Panc1 (cell line): ENCODE data around the gene PIK3CD.

Source experiments
- POLR2AphosphoS5 ChIP-seq: IDR thresholded peaks from 2 replicates; pipeline ENCODE4 v1.6.1; 2012; ENCODE audit warnings: mild to moderate bottlenecking, low read depth, low read length, moderate library complexity
- REST ChIP-seq, 2 experiments: IDR thresholded peaks; 2 replicates each; pipeline ENCODE4 v1.6.1; 2011 to 2012; ENCODE audit warnings: low read depth in 2 of 2, control low read depth in 1 of 2, low read length in 1 of 2, mild to moderate bottlenecking in 1 of 2, moderate library complexity in 1 of 2; ENCODE audit not compliant: insufficient read depth in 1 of 2
- SIN3A ChIP-seq: IDR thresholded peaks from 2 replicates; pipeline ENCODE4 v1.6.1; 2012; ENCODE audit warnings: low read depth, mild to moderate bottlenecking, low read length, moderate library complexity, borderline replicate concordance; ENCODE audit not compliant: insufficient read depth
- TF ChIP-seq, protein P1 (sequence below): fragments of 450-650 bp; IDR thresholded peaks from 2 replicates; pipeline ENCODE4 v1.5.1; 2017; ENCODE audit warnings: mild to moderate bottlenecking

- TF ChIP-seq, protein P1, sequence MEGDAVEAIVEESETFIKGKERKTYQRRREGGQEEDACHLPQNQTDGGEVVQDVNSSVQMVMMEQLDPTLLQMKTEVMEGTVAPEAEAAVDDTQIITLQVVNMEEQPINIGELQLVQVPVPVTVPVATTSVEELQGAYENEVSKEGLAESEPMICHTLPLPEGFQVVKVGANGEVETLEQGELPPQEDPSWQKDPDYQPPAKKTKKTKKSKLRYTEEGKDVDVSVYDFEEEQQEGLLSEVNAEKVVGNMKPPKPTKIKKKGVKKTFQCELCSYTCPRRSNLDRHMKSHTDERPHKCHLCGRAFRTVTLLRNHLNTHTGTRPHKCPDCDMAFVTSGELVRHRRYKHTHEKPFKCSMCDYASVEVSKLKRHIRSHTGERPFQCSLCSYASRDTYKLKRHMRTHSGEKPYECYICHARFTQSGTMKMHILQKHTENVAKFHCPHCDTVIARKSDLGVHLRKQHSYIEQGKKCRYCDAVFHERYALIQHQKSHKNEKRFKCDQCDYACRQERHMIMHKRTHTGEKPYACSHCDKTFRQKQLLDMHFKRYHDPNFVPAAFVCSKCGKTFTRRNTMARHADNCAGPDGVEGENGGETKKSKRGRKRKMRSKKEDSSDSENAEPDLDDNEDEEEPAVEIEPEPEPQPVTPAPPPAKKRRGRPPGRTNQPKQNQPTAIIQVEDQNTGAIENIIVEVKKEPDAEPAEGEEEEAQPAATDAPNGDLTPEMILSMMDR = no peak
- TF ChIP-seq POLR2AphosphoS5 (no peak), SIN3A (no peak), REST (IDR thresholded peaks at IDR 0.05; ENCODE audit: insufficient read depth in 1 of 2, low read depth in 2 of 2, low read length in 1 of 2) (no peak)
Observed at GRCh38 chr1:9603307-9603706, 48.2 kb upstream of the PIK3CD start.
